AG08396 (cell line): Measurements from ENCODE around the gene GPR17.

Experiments used
- DNase-seq: peaks from one replicate; pipeline ENCODE4 v3.0.0; 2012; ENCODE audit warnings: low spot score, mixed read lengths

The GPR17 gene

DNA sequence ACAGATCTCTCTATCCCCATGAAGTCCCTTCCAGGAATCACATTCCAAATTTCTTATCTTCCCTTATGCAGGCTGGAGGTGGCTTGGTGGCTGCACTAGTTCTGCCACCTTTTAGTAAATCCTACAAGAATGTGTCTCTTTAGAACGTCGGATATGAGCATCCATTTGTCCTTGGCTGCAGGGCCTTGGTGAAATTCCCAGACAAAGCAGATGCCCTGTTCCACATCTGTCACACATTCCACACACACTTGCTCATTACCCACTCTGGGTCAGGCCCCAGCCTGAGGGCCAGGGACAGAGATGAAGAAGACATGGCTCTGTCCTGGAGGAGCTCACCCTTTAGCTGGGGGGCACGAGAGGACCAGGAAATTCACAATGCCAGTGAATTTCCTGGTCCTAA is 31.2 kb upstream of the GPR17 start:
- DNase-seq, result peak; percentile 66

GRCh38 chr2:127615511-127616166 is 30.3 kb upstream of the GPR17 start:
- DNase-seq, result no peak

DNA sequence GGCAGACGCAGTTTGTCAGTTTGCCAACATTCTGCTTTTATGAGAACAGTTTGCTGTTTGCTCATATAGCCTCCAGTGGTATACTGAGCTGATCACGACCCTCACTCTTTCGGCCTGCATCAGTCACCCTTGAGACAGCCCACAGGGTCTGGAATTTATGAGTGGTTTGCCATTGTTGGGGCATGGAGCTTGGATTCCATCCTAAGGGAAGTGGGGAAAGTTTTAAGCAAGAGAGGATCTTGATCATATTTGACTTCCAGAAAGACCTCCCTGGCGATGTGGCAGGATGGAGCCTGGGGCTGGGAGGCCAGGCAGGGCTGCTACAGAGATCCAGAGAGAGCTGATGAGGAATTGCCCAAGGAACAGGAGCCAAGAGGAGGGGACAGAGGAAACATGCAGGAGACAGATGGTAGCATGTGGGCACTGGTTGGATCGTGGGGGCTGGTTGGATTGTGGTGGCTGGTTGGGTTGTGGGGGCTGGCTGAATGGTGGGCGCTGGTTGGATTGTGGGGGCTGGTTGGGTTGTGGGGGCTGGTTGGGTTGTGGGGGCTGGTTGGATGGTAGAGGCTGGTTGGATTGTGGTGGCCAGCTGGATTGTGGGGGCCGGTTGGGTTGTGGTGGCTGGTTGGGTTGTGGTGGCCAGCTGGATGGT is 27.3 kb upstream of the GPR17 start:
- no peak for DNase-seq

DNA sequence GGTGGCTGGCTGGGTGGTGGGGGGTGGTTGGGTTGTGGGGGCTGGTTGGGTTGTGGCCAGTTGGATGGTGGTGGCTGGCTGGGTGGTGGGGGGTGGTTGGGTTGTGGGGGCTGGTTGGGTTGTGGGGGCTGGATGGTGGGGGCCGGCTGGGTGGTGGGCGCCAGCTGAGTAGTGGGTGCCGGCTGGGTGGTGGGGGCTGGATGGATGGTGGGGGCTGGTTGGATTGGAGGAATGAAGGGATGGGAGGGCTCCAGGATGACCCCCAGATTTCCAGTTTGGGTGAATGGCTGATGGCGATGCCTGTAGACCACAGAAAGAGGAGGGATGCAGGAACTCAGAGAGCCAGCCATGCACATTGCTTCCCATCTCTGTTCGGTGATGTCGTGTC is 26.8 kb upstream of the GPR17 start:
- DNase-seq, result no peak

- no peak for DNase-seq
These were observed 25.9 kb upstream of the GPR17 start for GRCh38 chr2:127619877-127620705.

DNA sequence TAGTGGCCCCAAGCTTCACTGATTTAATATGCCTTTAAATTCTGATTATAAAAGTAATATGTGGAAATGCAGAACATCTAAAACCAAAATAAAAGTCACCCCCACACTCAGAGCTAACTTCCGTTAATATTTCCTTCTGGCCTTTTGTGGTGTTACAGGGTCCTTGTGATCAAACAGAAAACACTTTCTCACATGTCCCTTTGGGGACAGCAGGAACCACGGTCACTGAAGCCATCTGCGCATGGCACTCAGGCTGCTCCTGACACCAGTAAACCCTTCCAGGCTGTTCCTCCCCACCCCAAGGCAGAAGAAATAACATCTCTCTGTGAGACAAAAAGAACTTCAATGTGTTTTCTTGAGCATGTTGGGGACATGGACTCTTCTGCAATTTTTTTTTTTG is 25.1 kb upstream of the GPR17 start:
- DNase-seq, result no peak

DNA sequence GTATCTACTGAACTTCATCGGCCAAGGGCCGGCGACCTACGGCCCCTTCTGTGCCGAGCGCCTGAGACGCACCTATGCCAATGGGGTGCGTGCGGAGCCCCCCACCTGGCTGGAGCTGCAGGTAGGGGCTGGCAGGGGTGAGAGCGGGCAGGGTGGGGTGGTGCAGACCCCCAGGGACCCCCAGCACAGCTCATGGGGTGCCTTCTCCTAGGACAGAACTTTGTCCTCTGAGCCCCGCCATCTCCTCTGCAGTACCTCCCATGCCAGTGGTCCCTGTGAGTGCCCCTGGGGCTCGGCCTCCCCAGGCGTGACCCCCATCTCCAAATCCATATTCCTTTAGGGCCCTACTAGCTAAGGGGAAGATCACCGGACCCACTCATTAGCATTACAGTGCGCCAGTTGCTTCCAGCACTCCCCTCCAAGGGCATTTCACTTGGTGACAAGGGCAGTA is 23.9 kb upstream of the GPR17 start:
- no peak for DNase-seq

DNA sequence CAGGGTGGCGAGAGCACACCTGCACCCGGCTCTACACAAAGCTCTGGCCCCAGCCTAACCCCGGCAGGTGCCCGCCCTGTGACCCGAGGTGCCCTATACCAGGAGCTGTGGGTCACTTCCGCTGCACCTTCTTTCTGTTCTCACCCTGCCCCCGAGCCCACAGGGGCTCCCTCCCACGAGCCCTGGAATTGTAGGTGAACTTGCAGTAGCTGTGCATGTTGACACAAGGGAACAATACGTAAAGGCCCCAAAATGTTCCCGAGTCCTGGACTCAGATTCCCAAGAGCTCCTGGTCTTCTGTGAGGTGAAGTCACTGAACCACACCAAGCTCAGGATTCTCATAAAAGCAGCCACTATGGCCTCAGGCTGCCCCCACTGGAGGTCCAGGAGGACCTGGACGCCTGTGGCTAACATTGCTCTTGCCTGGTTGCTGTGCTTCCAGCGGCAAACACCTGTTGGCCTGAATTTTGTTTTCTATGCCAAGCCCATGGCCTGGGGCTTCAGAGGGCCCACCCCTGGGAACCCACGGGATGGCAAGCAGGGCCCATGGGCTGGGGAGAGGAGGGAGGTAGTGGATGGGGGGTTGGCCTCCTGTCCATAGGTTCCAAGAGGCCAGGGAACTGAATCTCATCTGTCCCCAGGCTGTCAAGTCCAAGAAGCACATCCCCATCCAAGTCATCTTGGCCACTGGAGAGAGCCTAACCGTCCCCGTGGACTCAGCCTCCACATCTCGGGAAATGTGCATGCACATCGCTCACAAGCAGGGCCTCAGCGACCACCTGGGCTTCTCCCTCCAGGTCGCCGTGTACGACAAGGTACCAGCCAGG is 23.2 kb upstream of the GPR17 start:
- no peak for DNase-seq

GRCh38 chr2:127623388-127624319 is 22.3 kb upstream of the GPR17 start:
- DNase-seq, result no peak

- no peak for DNase-seq
These were observed 21.6 kb upstream of the GPR17 start for GRCh38 chr2:127624320-127624755.

DNA sequence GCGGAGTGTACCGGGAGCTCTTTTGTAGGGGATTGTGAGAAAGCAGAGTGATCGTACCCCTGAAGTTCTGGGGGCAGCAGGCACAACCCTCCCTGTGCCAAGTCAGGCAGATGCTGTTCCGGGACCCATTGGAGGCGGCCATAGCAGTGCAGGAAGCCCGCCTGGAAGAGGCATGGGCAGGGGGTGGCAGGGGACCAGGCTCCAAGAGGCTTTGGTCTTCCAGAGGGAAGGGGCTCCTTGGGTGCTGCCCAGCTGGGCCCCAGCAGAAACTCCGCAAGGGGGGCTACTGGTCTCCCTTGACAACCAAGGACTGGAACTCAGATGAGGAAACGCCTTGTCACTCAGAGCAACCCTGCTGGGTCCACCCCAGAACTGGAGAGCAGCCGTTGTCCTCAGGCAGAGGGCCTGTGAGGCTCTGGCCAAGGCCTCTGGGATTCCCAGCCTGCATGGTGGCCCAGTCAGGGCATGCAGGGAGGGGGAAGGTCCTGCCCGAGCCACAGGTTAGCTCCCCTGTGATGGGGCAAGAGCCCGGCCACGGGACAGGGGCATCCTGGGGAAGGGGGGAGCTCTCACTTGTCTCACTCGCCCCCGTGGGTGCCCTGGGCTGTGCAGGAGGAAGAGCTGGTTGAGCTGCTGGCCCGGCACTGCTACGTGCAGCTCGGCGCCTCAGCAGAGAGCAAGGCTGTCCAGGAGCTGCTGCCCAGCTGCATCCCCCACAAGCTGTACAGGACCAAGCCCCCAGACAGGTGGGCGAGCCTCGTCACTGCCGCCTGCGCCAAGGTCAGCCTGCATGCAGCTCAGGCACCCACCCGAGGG is 21.0 kb upstream of the GPR17 start:
- DNase-seq, result no peak

- no peak for DNase-seq
These were observed 20.4 kb upstream of the GPR17 start for GRCh38 chr2:127625572-127625951.

DNA sequence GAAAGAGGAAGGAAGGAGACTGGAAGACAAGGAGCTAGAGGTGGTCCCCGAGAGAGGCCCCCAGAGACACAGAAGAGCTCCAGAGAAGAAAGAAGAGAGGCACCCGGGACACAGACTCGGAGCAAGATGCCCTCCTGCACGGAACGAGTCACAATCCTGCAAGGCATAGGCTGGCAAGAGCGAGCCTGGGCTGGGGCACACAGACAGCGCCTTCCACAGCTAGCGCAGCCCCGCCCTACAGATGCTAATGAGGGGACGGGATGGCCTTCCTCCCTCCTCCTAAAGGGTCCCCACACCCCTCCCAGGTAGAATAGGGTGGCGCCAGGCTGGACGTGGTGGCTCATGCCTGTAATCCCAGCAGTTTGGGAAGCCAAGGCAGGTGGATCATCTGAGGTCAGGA is 19.8 kb upstream of the GPR17 start:
- DNase-seq, result no peak

- no peak for DNase-seq
These were observed 18.8 kb upstream of the GPR17 start for GRCh38 chr2:127626917-127627739.

- no peak for DNase-seq
These were observed 18.0 kb upstream of the GPR17 start for GRCh38 chr2:127627740-127628571.

DNA sequence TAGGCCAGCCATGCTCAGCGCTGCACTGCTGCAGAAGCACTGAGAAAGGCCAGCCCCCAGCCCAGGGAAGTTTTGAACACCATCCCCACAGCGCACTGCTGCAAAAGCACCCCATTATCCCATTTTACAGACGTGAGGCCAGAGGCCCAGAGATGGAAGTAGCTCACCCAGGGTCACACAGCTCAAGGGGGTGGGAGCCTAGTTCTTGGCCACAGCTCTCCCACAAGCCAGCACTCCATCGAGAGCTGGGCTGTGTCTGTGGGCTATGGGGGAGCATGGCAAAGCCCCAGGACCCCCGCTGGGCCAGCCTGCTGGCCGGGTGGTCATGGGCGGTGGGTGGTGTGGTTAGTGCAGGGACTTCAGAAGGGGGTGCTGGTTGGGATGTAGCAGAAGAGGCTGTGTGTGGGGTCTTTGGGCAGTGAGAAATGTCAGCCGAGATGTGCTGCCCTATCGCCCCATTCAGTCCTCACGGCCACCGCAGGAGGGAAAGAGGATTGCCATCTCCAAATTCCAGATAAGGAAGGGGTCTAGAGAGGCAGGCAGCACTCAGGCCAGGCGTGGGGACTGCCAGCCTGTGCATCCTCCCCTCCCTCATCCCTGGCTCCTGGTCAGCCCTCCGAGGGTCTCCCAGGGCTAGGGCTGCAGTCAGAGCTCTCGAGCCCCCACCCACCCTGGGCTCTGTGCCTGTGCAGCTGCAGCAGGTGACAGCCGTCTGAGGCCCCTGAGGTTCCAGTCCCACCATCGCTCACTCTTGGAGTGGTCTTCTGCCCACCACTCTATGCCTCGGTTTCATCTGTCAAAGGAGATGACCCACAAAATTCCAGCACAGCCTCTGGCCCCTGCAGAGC is 17.0 kb upstream of the GPR17 start:
- no peak for DNase-seq

- DNase-seq, result no peak
These were observed 16.3 kb upstream of the GPR17 start for GRCh38 chr2:127629637-127630036.
